GM19025 (cell line): ENCODE measurements around the gene TIPARP.

Source experiments
- ATAC-seq: cut with Tn5 transposase; IDR thresholded peaks from one replicate; pipeline ENCODE4 v1.9.1; 2021; ENCODE audit warnings: mild to moderate bottlenecking, low read depth, moderate library complexity; ENCODE audit not compliant: unreplicated experiment

The TIPARP gene

GRCh38 chr3:156674046-156674910 lies at the start of gene TIPARP:
TIPARP (plus strand) TSS chr3:156674590; CDS start chr3:156677698, 3,108 bp downstream.
- peak; percentile 78 for ATAC-seq

GRCh38 chr3:156626104-156626503 lies 48.3 kb upstream of the TIPARP start:
- ATAC-seq = no peak

GRCh38 chr3:156627946-156628569 lies 46.3 kb upstream of the TIPARP start:
- no peak for ATAC-seq

GRCh38 chr3:156628836-156629618 lies 45.4 kb upstream of the TIPARP start:
- ATAC-seq = no peak

GRCh38 chr3:156630081-156630772 lies 44.2 kb upstream of the TIPARP start:
- no peak for ATAC-seq

- ATAC-seq = no peak
Measured at GRCh38 chr3:156630773-156631093, 43.7 kb upstream of the TIPARP start.

- ATAC-seq = no peak
Measured at GRCh38 chr3:156631323-156631722, 43.1 kb upstream of the TIPARP start.

- no peak for ATAC-seq
Measured at GRCh38 chr3:156632601-156633000, 41.8 kb upstream of the TIPARP start.

- ATAC-seq = no peak
Measured at GRCh38 chr3:156633335-156633734, 41.1 kb upstream of the TIPARP start.

GRCh38 chr3:156635034-156635433 lies 39.4 kb upstream of the TIPARP start:
- peak; percentile 49 for ATAC-seq

GRCh38 chr3:156635973-156636372 lies 38.4 kb upstream of the TIPARP start:
- no peak for ATAC-seq

GRCh38 chr3:156637480-156638022 lies 36.8 kb upstream of the TIPARP start:
- ATAC-seq = no peak

GRCh38 chr3:156638271-156638670 lies 36.1 kb upstream of the TIPARP start:
- no peak for ATAC-seq

- no peak for ATAC-seq
Measured at GRCh38 chr3:156639414-156640023, 34.9 kb upstream of the TIPARP start.

GRCh38 chr3:156641618-156641975 lies 32.8 kb upstream of the TIPARP start:
- ATAC-seq = no peak

- peak; percentile 13 for ATAC-seq
Measured at GRCh38 chr3:156642750-156643728, 31.4 kb upstream of the TIPARP start.

GRCh38 chr3:156643729-156644389 lies 30.5 kb upstream of the TIPARP start:
- ATAC-seq = peak; percentile 47

GRCh38 chr3:156644958-156645357 lies 29.4 kb upstream of the TIPARP start:
- no peak for ATAC-seq
